ENCODE data around the gene HIF1A. TPM values are rescaled to one million over a fixed set of nuclear protein-coding genes. Genes with fewer than 3 reads are reported as not detected.

The HIF1A gene
- total RNA-seq, 1 experiment from 2014 or later = 135 TPM

DNA sequence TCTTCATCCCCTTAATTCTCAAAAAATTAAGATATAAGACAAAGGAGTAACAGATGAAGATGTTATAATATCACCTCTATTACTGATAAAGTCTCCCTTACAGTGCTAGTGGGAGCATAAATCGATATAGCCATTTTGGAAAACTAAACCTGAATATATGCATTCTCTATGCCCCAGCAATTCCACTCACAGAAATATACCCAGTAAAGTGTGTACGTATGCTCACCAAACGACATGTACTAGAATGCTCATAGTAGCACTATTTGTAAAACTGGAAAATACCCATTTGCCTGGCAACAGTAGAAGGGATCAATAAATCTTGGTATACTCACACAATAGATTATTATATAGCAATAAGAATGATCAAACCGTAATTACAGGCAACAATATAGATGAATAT lies 44.0 kb upstream of the HIF1A start:
- no peak for DNase-seq (ENCODE audit: low spot score)
- intact Hi-C loops (cut with micrococcal nuclease; ENCODE audit: unreplicated experiment) = no loop called here
- no peak for TF ChIP-seq EZH2 (IDR thresholded peaks at IDR 0.05; ENCODE audit: borderline replicate concordance, low read depth, low read length, poor library complexity, severe bottlenecking)
- TF ChIP-seq, protein P1, sequence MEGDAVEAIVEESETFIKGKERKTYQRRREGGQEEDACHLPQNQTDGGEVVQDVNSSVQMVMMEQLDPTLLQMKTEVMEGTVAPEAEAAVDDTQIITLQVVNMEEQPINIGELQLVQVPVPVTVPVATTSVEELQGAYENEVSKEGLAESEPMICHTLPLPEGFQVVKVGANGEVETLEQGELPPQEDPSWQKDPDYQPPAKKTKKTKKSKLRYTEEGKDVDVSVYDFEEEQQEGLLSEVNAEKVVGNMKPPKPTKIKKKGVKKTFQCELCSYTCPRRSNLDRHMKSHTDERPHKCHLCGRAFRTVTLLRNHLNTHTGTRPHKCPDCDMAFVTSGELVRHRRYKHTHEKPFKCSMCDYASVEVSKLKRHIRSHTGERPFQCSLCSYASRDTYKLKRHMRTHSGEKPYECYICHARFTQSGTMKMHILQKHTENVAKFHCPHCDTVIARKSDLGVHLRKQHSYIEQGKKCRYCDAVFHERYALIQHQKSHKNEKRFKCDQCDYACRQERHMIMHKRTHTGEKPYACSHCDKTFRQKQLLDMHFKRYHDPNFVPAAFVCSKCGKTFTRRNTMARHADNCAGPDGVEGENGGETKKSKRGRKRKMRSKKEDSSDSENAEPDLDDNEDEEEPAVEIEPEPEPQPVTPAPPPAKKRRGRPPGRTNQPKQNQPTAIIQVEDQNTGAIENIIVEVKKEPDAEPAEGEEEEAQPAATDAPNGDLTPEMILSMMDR (conservative IDR thresholded peaks at IDR 0.05; ENCODE audit: low read depth, low read length) = no peak
- CTCF ChIA-PET = no interaction called here
- H3K27me3 ChIP-seq (replicated peaks; ENCODE audit: insufficient read depth, low read depth, low read length, poor library complexity) = peaks cover 3% of the 10 kb centered on the region
- no peak overlapping the region for H3K4me3 ChIP-seq (ENCODE audit: low read depth, low read length, poor library complexity, severe bottlenecking)
- POLR2A ChIA-PET (ENCODE audit: low non-redundant PET) = no interaction called here
- H3K9me3 ChIP-seq (ENCODE audit: low read depth, low read length, poor library complexity, severe bottlenecking) = no peaks in the 10 kb centered on the region
- H3K36me3 ChIP-seq (ENCODE audit: insufficient read depth, low read length, poor library complexity, severe bottlenecking) = no peaks in the 10 kb centered on the region
- no TSS peak for BruUV-seq (replicated peaks)
- no peak overlapping the region for H3K27ac ChIP-seq (ENCODE audit: low read depth, low read length, poor library complexity, severe bottlenecking)
- no peaks in the 10 kb centered on the region for H3K4me1 ChIP-seq (ENCODE audit: insufficient read depth, low read length, poor library complexity, severe bottlenecking)

DNA sequence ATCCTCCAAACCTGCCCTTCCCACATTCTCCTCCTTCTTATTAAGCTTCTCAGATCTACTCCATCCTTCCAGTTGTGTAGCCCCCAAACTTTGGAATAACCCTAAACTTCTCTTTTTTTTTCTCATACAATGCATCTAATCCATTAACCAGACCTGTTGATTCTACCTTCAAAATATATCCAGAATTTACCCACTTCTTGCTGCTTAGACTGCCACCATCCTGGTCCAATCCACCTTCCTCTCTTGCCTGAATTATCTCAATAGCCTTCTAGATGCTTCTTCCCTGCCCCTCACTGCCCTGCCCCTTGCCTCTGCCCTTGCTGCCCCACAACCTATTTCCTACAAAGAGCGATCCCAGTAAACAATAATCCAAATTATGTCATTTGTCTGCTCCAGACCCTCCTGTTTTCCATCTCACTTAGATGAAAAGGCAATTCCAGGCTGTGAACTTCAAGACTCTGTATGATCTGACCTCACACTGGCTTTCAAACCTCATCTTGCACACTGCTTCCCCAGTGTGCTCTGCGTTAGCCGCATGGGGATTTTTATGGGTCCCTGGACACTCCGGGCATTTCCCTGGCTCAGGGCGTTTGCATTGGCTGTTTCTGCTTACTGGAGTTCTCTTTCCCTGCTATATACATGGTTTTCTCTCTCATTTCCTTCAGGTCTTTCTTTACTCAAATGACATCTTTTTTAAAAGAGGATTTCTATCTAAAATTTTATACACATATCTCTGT lies 42.6 kb upstream of the HIF1A start:
- Histone ChIP-seq H3K9me3 (ENCODE audit: low read depth, low read length, poor library complexity, severe bottlenecking) (no peaks in the 10 kb centered on the region), H3K27ac (ENCODE audit: low read depth, low read length, poor library complexity, severe bottlenecking) (no peak overlapping the region), H3K4me1 (ENCODE audit: insufficient read depth, low read length, poor library complexity, severe bottlenecking) (no peaks in the 10 kb centered on the region), H3K36me3 (ENCODE audit: insufficient read depth, low read length, poor library complexity, severe bottlenecking) (no peaks in the 10 kb centered on the region), H3K4me3 (ENCODE audit: low read depth, low read length, poor library complexity, severe bottlenecking) (no peak overlapping the region), H3K27me3 (replicated peaks; ENCODE audit: insufficient read depth, low read depth, low read length, poor library complexity) (peaks cover 3% of the 10 kb centered on the region)
- ChIA-PET CTCF (no interaction called here), POLR2A (ENCODE audit: low non-redundant PET) (no interaction called here)
- peak; percentile 38 for DNase-seq (ENCODE audit: low spot score)
- TF ChIP-seq, protein P1 (conservative IDR thresholded peaks at IDR 0.05; ENCODE audit: low read depth, low read length) = no peak
- TF ChIP-seq EZH2 (IDR thresholded peaks at IDR 0.05; ENCODE audit: borderline replicate concordance, low read depth, low read length, poor library complexity, severe bottlenecking) = no peak
- intact Hi-C loops (cut with micrococcal nuclease; ENCODE audit: unreplicated experiment) = no loop called here
- no TSS peak for BruUV-seq (replicated peaks)

DNA sequence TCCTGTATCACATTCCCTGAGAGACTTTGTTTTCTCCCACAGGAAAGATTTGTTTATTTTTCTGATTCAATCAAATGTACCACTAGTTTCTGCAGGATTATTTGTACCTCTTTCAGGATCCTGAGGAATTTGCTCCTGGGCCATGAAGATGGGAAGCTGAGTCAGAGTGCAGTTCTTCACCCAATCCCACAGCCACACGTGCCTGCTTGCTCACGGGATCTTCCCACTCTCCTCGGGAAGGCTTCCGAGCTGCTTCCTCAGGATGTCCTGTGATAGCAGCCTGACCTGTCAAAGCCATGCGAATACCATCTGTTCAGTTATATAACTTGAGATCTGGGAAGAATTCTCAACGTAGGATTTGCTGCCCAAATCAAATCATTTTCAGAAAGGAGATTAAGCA lies 41.8 kb upstream of the HIF1A start:
- no peak overlapping the region for H3K4me3 ChIP-seq (ENCODE audit: low read depth, low read length, poor library complexity, severe bottlenecking)
- peaks cover 3% of the 10 kb centered on the region for H3K27me3 ChIP-seq (replicated peaks; ENCODE audit: insufficient read depth, low read depth, low read length, poor library complexity)
- DNase-seq (ENCODE audit: low spot score) = no peak
- intact Hi-C loops (cut with micrococcal nuclease; ENCODE audit: unreplicated experiment) = no loop called here
- ChIA-PET CTCF (no interaction called here), POLR2A (ENCODE audit: low non-redundant PET) (no interaction called here)
- no peaks in the 10 kb centered on the region for H3K4me1 ChIP-seq (ENCODE audit: insufficient read depth, low read length, poor library complexity, severe bottlenecking)
- no peaks in the 10 kb centered on the region for H3K36me3 ChIP-seq (ENCODE audit: insufficient read depth, low read length, poor library complexity, severe bottlenecking)
- no peak for TF ChIP-seq EZH2 (IDR thresholded peaks at IDR 0.05; ENCODE audit: borderline replicate concordance, low read depth, low read length, poor library complexity, severe bottlenecking)
- TF ChIP-seq, protein P1 (conservative IDR thresholded peaks at IDR 0.05; ENCODE audit: low read depth, low read length) = no peak
- no peak overlapping the region for H3K27ac ChIP-seq (ENCODE audit: low read depth, low read length, poor library complexity, severe bottlenecking)
- H3K9me3 ChIP-seq (ENCODE audit: low read depth, low read length, poor library complexity, severe bottlenecking) = no peaks in the 10 kb centered on the region
- BruUV-seq (replicated peaks) = no TSS peak

Data from A673 (cell line).